Heart left ventricle (tissue), 16 donors: Measurements from ENCODE around the gene TMEM252. TPM values are rescaled to one million over a fixed set of nuclear protein-coding genes. Genes with fewer than 3 reads are reported as not detected.

Experiments
- ATAC-seq, 4 donors: fragments of 200-7000 bp; cut with Tn5 transposase; one replicate each; pipeline ENCODE4 v1.9.1; 2020 to 2022; ENCODE audit warnings: moderate library complexity in 4 of 4, mild to moderate bottlenecking in 3 of 4, moderate number of reproducible peaks in 1 of 4
- DNase-seq, 5 donors: peaks; one replicate each; pipeline ENCODE4 v3.0.0-alpha.2; 2020
- H3K27ac ChIP-seq, 12 donors: fragments of 200-600 bp; sonication (generic) in 4 of 12; one replicate each; pipeline versions ENCODE4 v1.5.0 to v1.8.0; 2016 to 2022; ENCODE audit warnings: mild to moderate bottlenecking in 2 of 12
- H3K27me3 ChIP-seq, 9 donors: fragments of 200-600 bp; sonication (generic) in 2 of 9; one replicate each; pipeline versions ENCODE4 v1.5.1 to v1.8.0; 2016 to 2022; ENCODE audit warnings: mild to moderate bottlenecking in 3 of 9
- H3K36me3 ChIP-seq, 9 donors: fragments of 200-600 bp; sonication (generic) in 2 of 9; one replicate each; pipeline versions ENCODE4 v1.5.0 to v1.8.0; 2018 to 2022; ENCODE audit warnings: mild to moderate bottlenecking in 2 of 9
- H3K4me1 ChIP-seq, 12 donors: fragments of 200-600 bp; sonication (generic) in 4 of 12; one replicate each; pipeline versions ENCODE4 v1.5.0 to v1.8.0; 2016 to 2022; ENCODE audit warnings: mild to moderate bottlenecking in 3 of 12
- H3K4me3 ChIP-seq, 12 donors: fragments of 200-600 bp; sonication (generic) in 4 of 12; one replicate each; pipeline versions ENCODE4 v1.5.0 to v1.8.0; 2017 to 2022; ENCODE audit warnings: mild to moderate bottlenecking in 9 of 12, moderate library complexity in 4 of 12
- H3K9me3 ChIP-seq, 12 donors: fragments of 200-600 bp; sonication (generic) in 4 of 12; one replicate each; pipeline versions ENCODE4 v1.5.0 to v1.8.0; 2016 to 2022; ENCODE audit warnings: mild to moderate bottlenecking in 1 of 12
- POLR2A ChIP-seq, 2 donors: fragments of 450-650 bp; IDR thresholded peaks; one replicate each; pipeline ENCODE4 v1.6.1; 2017; ENCODE audit warnings: antibody characterized with exemption in 2 of 2, mild to moderate bottlenecking in 2 of 2, moderate library complexity in 2 of 2
- WGBS, 4 donors: extraction: QIAGEN DNeasy Blood & Tissue Kit in 2 of 4; methylation state at CpG; one replicate each; pipeline versions ENCODE4 v1.1.5 to v1.1.7; 2013 to 2018; 5-methylcytosine and 5-hydroxymethylcytosine counted together
- intact Hi-C, 10 donors: fragments of 100-400 bp; cut with DNase I; formaldehyde crosslinking; loops; one replicate each; pipeline versions ENCODE4 v1.11.1 to v1.14.2; 2022
- polyA plus RNA-seq, 2 donors: library from polyadenylated mRNA; stranded (reverse); fragments of 200-250 nt; gene quantifications; one replicate each; pipeline ENCODE4 v1.2.3, GENCODE V29; 2013
- total RNA-seq, 9 donors: library from RNA; depleted of rRNA in 2 of 9; stranded (reverse); fragments of >200 nt in 2 of 9; fragmentation: NEBNext Ultra II Directional in 3 of 9; extraction: Animal tissue kit (Norgen Biotek cat#: 25700) in 3 of 9; gene quantifications; one replicate each; pipeline versions ENCODE4 v1.1.0 to v1.2.4, GENCODE V29; 2016 to 2023
- TF ChIP-seq, protein P1 (sequence below), 12 donors: fragments of 200-600 bp; sonication (generic) in 4 of 12; IDR thresholded peaks; one replicate each; pipeline versions ENCODE4 v1.5.0 to v1.8.0; 2018 to 2022; ENCODE audit warnings: antibody characterized with exemption in 12 of 12, mild to moderate bottlenecking in 5 of 12
- donor health status: ischemic (EF 13 %, LVEDD 7.1; RV severe dilation, severe dysfunction).
- donor health status: healthy with polysubstance abuse.
- donor health status: DM: no; HTN: yes; CAD: no.
- donor health status: DM: no; HTN: no; CAD: no.
- donor health status: ischemic (EF 25% LVEDD 6.9; RV normal size, moderate dysfunction).
- donor health status: ischemic (EF 25% LVEDD 5.7; RV mildly dilated, moderate dysfunction).
- donor health status: healthy.
- donor health status: DM: yes; HTN: yes; CAD: no.
- donor health status: ischemic (EF 35%, LVEDD 5.7; RV mildly dilated, moderate dysfunction).
- donor health status: nonischemic (EF 11% LVEDD 7.7; RV severe dilation, severe dysfunction).
- donor health status: DM: yes; HTN: yes; CAD: no.
- donor health status: PGD.
- donor health status: ischemic (EF 29% LVEDD 5.4; RV normal size, mild dysfunction).
- donor health status: nonischemic (EF 23%, LVEDD 6.1; RV moderate dilation, normal function).

TMEM252 gene
- total and polyA plus RNA-seq, 11 donors: not detected

DNA sequence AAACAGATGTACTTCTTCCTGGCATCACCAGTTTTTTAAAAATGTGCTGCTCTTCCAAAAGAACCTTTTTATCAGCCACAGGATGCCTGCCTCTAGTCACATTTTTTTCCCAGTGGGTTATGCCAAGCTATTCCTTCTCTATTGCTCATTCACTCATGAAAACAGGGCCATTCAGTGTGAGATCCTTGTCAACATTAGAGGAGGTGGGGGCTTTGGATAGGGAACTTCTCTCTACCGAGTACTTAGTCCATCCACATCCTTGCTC, 3.1 kb downstream of the TMEM252 start:
- peaks cover 0 to 46% (median 15%) of the 10 kb centered on the region in 12 donors for H3K4me1 ChIP-seq
- no peak for DNase-seq
- WGBS, 4 donors: 32 to 66% (median 62%) methylated on average over 1 of the region's 1 CpG
- H3K9me3 ChIP-seq: no peaks in the 10 kb centered on the region
- peaks cover 0 to 7% (median 0%) of the 10 kb centered on the region in 9 donors for H3K36me3 ChIP-seq
- H3K27me3 ChIP-seq: no peaks in the 10 kb centered on the region
- intact Hi-C loops: no loop called here
- ATAC-seq: peak in 1 of 4 donors; percentile 10
- TF ChIP-seq, protein P1, sequence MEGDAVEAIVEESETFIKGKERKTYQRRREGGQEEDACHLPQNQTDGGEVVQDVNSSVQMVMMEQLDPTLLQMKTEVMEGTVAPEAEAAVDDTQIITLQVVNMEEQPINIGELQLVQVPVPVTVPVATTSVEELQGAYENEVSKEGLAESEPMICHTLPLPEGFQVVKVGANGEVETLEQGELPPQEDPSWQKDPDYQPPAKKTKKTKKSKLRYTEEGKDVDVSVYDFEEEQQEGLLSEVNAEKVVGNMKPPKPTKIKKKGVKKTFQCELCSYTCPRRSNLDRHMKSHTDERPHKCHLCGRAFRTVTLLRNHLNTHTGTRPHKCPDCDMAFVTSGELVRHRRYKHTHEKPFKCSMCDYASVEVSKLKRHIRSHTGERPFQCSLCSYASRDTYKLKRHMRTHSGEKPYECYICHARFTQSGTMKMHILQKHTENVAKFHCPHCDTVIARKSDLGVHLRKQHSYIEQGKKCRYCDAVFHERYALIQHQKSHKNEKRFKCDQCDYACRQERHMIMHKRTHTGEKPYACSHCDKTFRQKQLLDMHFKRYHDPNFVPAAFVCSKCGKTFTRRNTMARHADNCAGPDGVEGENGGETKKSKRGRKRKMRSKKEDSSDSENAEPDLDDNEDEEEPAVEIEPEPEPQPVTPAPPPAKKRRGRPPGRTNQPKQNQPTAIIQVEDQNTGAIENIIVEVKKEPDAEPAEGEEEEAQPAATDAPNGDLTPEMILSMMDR (IDR thresholded peaks at IDR 0.05): no peak
- no peak for TF ChIP-seq POLR2A (IDR thresholded peaks at IDR 0.05)
- no peak overlapping the region for H3K4me3 ChIP-seq
- H3K27ac ChIP-seq: peak overlapping the region; percentile 55 to 91 (median 78)

DNA sequence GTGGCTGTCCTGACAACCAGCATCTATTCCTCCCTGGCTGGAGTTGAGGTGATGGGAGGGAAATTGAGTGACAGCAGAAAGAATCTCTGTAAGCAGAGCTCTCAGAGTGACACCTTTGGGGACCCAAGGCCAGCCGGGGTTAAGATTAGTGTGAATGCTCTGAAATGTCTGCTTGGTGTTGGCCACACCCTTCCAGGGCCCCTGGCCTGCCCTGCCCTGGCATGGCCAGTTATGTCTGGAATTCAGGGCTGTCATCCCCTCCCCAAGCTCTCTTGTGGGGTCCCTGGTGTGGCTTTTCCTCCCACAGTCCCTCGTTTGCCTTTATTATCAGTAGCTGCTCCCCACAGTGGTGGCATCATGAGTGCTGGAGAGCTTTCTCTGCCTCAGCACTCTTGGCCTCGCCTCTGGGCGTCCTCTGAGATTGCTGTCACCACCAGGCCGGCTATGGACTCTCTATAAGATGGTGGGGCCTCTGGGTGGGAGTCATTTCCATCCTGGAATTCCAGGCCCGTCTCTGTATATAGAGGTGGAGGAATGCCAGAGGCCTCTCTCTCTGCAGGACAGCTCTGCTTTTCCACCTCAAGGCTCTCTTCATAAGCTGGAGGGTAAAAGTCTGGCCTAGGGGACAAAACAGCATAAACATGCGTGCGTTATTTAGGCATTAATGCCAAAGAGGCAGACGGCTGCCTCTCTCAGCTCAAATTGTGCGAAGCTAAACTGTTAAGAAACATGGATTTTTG, 3.6 kb downstream of the TMEM252 start:
- H3K9me3 ChIP-seq: no peaks in the 10 kb centered on the region
- DNase-seq (peak in 1 of 5 donors; percentile 47), ATAC-seq (peak; percentile 25 to 38 (median 28))
- H3K27me3 ChIP-seq: no peaks in the 10 kb centered on the region
- H3K4me1 ChIP-seq: peaks cover 0 to 44% (median 16%) of the 10 kb centered on the region in 12 donors
- H3K27ac ChIP-seq: peak overlapping the region; percentile 55 to 91 (median 78)
- no peak for TF ChIP-seq POLR2A (IDR thresholded peaks at IDR 0.05)
- TF ChIP-seq, protein P1 (IDR thresholded peaks at IDR 0.05): no peak
- H3K4me3 ChIP-seq: no peak overlapping the region
- intact Hi-C loops: no loop called here
- H3K36me3 ChIP-seq: peaks cover 0 to 8% (median 0%) of the 10 kb centered on the region in 9 donors
- 48 to 59% (median 56%) methylated on average over 9 to 10 of the region's 10 CpGs for WGBS, 4 donors

DNA sequence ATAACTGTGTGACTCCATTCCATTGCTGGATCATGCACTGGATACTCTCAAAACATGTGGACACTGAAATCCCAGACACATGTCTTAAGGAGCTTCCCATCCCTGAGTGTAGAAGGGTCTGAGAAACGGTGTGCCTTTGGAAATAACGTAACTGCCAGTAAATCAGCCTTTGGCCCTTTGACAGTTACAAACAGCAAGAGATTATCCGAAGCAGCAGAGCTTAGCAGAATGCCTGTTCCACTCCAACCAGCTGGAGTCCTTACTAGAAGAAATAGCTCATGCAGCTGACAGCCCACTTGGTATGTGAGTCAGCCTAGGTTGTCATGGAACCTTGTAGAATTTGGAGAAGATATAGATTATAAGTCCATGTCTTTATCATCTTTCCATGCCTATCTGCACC, 7.0 kb downstream of the TMEM252 start:
- Histone ChIP-seq H3K36me3 (peaks cover 0 to 29% (median 5%) of the 10 kb centered on the region in 9 donors), H3K4me3 (no peak overlapping the region), H3K27me3 (no peaks in the 10 kb centered on the region), H3K9me3 (no peaks in the 10 kb centered on the region), H3K27ac (peak overlapping the region in 3 of 12 donors; percentile 0 to 84 (median 81)), H3K4me1 (peaks cover 0 to 51% (median 22%) of the 10 kb centered on the region in 12 donors)
- intact Hi-C loops: no loop called here
- no peak for TF ChIP-seq POLR2A (IDR thresholded peaks at IDR 0.05)
- TF ChIP-seq, protein P1 (IDR thresholded peaks at IDR 0.05): no peak
- no peak for ATAC-seq
- no peak for DNase-seq
- WGBS, 4 donors: 35 to 52% (median 42%) methylated on average over 3 of the region's 3 CpGs

DNA sequence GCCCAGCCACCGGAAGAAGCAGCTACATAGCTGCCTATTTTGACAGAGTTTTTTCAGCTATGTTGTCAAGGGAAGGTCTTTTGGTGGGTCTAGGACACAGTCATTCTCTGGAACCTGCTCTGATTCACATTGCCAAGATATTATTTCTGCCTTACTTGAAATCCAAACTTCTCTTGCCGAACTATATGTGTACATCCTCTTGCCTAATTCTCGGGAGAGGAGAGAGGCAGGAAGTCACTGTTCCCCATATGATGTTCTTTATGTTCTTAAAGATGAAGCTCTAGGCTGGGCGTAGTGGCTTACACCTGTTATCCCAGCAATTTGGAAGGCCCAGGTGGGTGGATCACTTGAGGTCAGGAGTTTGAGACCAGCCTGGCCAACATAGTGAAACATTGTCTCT, 8.6 kb downstream of the TMEM252 start:
- intact Hi-C loops: no loop called here
- Histone ChIP-seq H3K4me1 (peaks cover 0 to 52% (median 21%) of the 10 kb centered on the region in 12 donors), H3K27me3 (no peaks in the 10 kb centered on the region), H3K36me3 (peaks cover 0 to 37% (median 5%) of the 10 kb centered on the region in 9 donors), H3K27ac (peak overlapping the region in 5 of 12 donors; percentile 20 to 84 (median 60)), H3K9me3 (no peaks in the 10 kb centered on the region), H3K4me3 (no peak overlapping the region)
- ATAC-seq (no peak), DNase-seq (no peak)
- 89 to 94% (median 91%) methylated on average over 4 of the region's 4 CpGs for WGBS, 4 donors
- no peak for TF ChIP-seq POLR2A (IDR thresholded peaks at IDR 0.05)
- TF ChIP-seq, protein P1 (IDR thresholded peaks at IDR 0.05): no peak
